HG02870 (cell line): Measurements from ENCODE around the gene HOXC6.

Experiments
- ATAC-seq: cut with Tn5 transposase; IDR thresholded peaks from one replicate; pipeline ENCODE4 v1.9.1; 2021; ENCODE audit warnings: mild to moderate bottlenecking, moderate library complexity; ENCODE audit not compliant: unreplicated experiment

HOXC6 gene

DNA sequence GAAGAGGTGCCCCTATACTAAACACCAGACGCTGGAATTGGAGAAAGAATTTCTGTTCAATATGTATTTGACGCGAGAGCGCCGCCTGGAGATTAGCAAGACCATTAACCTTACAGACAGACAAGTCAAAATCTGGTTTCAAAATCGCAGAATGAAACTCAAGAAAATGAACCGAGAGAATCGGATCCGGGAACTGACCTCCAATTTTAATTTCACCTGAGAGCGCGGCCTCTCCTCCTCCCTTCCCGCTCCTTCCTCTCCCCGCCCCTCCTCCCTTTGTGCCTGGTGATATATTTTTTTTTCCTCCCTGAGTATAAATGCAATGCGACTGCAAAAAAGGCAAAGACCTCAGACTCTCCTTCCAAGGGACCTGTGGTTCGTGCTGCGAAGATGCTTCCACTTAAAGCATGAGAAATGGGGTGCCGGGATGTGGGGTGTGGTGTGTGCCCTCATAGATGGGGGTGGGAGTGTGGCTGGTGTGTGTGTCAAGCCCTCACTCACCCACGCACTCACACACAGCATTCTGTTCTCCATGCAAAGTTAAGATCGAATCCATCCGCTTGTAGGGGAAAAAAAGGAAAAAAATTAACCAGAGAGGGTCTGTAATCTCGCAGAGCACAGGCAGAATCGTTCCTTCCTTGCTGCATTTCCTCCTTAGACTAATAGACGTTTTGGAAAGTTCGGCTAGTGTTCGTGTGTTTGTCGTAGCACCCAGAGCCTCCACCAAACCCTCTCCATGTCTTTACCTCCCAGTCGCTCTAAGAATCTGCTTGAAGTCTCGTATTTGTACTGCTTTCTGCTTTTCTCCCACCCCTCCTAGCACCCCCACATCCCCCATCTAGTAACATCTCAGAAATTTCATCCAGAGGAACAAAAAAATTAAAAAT, 38.8 kb upstream of the HOXC6 start:
- ATAC-seq, result no peak

DNA sequence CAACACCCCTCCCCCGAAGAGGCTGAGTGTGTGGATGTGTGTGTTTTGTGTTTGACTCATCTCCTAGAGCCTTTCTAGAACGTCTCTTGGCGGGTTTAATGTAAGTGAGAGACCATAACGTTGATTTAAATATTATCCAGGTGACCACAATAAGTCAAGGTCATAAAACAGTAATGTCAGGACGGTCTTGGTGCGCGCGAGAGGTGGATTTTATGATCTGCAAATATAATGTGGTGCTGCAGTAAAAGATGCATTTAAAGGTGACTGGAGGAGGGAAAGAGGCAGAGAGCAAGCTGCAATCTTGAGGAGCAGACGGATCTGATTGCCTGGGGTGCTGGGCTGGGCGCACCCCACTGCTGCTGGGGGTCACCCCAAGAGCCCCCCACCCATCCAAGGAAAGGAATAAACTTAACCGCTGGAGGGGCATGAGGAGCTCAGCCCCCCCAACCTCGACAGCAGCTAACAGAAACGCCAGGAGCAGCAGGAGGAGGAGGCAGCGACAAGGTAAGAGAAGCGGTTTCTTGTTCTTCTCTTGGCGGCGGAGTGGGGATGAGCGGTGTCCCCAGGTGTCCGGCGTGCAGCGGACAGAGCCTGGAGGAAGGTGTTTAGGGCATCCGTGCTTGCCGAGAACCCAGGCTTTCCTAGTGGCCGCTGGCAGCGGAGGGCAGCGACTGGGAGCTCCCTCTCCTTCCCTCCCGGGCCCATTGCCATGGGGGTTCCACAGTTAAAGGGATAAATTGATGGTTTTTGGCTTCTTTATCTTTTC, 37.7 kb upstream of the HOXC6 start:
- no peak for ATAC-seq

DNA sequence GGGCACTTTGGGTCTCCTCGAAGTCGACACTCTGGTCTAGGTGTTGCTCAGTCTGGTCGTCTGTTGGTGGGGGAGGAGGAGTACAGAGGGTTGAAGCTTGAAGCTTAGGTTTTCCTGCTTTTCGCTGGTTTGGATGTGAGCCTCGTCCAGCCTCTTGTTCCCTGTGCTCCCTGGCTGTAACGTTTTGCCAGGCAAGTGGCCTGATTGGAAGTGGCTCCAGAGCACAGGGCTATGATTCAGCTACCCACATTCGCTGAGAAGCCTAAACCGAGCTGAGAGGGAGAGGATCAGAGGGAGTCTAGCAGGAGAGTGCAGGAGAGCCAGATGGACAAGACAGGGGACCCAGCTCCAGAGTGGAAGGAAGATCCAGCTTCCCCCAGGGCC, 37.2 kb upstream of the HOXC6 start:
- no peak for ATAC-seq

DNA sequence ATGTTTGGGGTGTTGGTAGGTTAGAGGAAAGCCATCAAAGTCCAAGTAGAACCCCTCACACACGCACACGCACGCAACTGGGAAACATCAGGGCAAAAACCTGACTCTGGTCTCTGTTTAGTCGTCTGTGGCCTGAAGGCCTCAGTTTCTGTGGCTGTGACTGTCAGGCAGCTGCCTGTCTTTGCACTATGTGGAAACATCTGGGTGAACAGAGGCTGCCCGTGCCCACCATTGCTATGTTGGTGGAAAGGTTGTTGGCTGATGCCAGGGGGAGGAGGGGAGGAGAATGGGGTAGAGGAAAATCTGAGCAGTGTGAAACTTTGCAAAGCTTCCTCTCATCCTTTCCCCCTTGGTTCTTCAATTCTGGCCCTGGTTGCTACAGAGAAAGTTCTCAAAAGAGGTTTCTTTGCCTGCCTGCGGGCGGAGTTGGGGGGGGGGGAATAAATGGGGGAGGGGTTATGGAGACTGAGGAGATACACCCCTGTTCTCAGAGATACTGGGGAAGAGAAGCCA, 35.8 kb upstream of the HOXC6 start:
- no peak for ATAC-seq

DNA sequence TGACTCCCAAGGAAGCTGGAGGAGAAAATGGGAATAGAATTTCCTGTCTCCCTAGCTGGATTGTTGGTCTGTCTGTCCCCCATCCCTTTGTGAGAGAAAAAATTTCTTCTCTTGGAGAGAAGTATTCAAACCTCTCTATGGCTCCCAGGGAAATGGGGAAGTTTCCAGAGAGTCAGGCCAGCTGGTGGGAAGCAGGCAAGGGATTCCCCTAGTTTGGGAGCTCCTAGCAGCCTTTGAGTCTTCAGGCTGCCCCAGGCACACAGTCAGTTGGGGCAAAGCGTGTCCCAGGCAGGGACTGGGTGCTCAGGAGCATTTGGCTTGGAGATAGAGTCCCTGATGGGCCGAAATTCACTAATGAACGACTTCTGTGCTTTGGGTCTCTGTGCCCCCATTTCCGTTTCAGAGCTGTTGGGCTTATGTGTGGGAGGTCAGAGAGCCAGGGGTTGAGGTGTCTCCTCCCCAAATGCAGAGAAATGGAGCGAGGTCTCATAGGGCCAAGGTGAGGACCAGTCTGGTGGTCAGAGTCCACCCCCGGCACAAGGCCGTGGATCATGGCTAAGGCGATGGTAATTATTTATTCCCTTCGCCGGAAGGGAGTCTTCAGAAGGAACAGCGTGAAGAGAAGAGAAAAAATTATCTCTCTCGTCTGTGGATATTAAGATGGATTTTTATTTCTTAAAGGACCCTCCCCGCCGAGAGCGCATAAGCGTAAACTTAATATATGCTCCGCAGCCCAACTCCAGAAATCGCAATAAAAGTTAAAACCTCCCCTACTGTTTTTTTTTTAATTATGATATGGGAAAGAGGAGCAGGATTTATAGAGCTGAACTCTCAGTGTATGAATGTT, 34.9 kb upstream of the HOXC6 start:
- no peak for ATAC-seq

DNA sequence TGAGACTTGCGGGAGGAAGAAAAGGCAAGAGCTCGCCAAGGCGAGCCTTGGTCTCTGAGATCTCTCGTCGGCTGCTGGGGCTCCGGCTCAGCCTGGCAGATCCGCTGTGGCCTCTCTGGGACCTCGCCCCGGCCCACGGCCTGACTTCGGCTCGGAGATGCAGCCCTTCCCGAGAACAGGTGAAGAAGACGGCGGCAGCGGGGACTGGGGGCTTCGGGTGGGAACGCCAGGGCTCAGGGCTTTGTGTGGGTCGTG, 34.3 kb upstream of the HOXC6 start:
- no peak for ATAC-seq

DNA sequence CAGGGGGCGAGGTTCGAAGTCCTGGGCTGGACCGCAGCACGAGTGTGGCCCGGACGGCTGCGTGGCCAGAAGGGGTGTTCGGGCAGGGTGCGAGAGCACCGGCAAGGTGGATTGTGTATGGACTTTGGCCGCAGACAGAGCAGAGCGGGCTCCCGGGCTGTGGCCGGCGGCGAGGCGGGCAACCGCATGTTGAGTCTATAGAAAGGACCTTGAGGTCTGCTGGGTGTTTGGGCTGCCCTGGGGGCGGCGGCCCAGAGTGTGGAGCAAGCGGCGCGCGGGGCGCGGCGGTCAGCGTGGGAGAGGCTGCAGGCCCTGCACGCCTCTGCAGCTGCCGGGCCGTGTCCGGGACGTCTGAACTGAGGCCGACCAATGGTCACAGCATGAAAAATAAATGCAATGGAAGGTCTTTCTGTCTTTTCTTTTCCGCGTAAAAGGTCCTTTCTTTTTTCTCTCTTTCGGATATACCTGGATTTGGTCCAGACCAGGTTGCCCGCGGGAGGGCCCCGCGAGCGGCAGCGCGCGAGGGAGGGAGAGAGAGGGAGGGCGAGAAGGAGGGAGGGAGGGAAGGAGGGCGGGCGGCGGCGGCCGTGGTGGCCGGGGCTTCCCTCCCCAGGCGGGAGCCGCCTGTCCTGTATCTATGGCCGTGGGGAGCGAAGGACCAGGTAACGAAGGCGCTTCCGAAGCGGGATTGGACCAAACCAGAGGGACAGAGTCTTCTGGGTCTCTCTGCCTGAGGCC, 33.8 kb upstream of the HOXC6 start:
- no peak for ATAC-seq

DNA sequence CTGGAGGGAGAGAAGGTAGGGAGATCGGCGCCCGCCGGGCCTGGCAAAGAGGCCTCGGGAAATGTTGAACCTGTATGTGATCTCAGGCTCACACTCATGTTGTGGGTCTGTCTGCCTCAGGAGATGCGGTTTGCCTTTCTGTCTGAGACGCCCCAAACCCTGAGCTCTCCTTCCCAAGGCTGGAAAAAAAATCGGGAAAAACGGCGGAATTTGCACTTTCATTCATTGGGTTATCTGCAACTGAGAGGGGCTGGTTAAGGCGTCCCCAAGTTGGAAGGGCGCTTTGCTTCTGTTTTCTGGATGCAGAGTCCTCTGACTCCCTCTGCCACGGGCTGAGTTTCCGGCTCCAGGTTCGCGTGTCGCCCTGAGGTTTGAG, 33.2 kb upstream of the HOXC6 start:
- ATAC-seq, result no peak

DNA sequence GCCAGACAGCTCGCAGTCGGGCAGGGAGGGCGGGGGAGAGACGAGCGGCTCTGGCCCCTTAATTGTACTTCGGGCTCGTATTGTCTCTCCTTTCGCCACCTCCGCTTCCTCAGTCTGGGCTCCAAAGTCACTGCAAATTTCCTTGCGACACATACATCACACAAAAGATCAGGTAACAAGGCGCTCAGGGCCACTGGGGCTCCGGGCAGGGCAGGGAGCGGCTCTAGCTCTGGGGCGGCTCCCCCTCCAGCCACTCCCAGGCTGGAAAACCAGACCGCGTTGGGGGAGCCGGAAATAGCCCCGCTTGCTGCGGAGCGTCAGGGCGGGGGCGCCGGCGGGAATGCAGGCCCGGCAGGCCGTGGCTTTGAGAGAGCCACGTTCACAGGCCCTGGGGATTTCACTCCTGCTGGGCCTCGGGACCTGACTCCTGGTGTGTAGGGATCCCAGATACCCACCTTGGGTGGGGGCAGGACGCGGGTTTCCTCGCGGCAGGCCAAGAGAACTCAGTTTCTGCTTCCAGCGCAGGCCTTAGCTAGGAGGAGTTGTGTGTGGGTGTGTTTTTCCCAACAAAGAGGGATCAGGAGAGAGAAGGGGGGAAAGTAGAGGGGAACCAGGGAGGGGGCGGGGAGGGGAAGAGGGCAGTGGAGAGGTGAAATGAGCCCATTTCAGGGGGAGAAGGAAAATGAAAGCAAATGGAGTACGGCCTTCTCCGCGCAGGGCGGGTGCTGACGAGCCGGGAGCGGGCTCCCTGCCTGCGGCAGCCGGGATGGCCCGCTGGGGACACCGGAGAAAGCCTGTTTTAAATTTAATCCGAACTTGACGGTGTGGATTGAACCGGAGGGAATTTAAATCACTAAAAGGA, 32.6 kb upstream of the HOXC6 start:
- ATAC-seq, result no peak

DNA sequence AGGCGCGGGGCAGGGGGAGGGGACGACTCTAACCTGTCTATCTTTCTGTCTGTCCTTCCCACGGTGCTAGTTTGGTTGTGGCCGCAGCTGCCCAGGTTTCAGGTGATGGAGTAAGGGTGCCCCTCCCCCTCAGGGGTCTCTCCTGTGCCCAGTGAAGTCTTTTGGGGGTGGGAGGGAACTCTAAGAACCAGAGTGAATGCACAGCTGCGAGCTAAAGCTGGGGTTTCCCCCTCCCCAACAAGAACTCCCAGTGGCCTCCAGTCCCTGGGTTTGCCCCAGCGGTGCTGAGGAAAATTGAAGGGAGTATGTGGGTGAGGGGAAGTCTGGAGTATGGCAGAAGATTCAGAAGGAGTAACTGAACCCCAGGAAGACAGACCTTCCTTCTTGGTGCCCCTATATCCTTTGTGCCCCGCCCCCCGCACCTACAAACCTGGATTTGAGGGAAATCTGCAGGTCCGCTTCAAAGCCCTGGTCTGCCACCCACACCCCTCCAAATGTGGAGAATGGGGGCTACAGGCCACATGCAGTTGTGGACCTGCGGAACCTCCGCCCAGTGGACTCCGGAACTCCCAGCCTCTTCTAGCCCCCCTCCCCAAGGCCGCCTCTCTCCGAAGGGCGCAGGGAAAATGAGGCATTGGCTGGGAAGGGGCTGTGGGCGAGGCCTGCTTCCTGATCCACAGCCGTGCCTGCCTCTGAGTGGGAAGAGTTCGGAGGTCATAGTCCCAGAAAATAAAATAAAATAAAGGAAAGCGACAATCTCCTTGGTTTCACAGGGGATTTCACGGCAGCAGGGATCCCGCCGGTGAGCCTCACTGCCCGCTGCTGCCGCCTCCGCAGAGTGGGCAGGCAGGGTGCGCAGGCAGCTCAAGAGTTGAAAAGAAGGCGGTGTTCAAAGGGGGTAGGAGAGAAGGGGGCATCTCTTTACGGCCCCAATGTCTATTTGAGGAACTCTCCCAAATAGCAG, 31.7 kb upstream of the HOXC6 start:
- ATAC-seq, result no peak

DNA sequence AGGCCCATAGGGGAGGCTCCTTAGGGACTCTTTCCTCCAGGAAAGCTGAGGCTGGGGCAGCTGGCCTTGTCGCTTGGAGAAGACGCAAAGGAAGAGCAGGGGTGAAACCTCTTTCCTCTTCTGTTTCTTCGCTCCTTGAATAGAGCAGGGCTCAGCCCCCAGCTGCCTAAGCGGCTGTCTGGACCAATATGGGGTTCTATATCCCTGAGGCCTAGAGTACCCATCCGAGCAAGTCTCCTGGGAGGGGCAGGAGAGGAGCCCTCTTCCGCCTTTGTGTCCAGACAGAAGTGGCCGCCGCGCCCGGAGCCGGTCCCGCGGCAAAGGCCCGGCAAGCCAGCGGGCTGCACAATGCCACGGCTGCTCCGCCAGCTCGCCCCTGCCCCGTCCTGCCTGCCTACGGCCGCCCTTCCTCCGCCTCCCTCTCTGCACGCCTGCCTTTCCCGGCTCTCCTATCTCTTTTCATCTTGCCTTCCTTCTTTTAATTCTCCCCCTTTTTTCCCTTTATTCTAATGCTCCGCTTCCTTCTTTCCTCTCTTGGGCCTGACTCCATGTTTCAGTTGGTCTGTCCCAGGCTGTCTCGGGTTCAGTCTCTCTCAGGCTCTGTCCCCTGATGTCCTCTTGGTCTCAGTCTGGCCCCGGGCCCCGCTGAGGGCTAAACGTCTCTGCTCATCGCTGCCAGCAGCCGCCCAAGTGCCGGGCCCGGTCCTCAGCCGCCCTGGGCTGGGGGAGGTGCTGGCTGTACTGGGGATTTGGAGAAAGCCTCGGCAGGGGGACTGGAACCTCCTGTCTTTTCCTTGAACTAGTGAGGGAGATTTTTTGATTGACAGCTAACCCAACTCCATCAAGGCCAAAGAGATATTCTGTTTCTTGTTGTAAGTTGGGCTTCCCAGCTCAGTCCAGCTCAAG, 30.8 kb upstream of the HOXC6 start:
- ATAC-seq, result no peak

DNA sequence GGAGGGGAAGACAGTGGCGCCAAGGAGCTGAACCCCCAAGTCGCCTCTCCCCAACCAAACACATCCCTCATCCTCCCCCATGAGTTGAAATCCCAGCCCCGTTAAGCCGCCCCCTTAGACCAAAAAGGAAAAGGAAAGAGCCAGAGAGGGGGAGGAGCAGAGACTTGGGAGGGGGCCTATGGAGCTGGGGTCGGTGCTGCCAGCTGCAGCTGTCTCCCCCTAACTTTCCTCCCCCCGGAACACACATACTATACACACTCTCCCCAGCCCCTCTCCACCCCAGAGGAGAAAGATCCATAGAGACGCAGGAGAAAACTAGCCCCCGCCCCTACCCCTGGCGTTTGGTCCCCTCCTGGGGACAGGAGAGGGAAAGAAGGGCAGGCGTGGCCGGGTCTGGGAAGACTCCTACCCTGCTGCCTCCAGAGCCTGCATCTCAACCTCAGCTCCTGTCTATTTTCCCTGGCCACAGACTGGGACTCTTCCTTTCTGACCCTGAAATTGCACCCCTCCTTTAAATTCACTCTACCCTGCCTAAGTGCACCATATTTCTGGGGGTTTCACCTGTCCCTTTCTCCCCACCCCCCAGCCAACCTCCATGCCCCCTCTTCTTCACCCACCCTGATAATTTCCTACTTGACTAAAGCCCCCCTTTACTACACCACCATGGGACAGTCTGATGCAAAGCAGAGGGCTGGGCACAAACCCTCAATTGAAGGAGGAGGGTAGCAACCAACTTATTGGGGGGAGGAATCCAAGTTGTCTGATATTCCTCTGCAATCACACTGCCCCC, 29.9 kb upstream of the HOXC6 start:
- ATAC-seq, result no peak

DNA sequence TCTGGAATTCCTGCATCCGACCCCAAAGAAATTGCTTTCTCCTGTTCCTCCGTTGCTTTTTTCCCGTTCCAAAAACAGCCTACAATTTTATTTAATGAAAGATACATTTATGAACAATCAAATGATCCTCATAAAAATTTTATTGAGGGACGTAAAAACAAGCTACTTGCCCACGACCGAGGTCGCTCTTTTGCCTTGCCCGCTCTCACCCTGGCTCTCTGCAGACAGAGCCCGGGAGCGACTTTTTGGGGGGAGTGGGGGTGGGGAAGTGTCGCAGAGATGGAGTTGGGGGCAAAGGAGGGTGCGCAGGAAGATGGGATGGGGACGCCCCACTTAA, 29.4 kb upstream of the HOXC6 start:
- ATAC-seq, result no peak

DNA sequence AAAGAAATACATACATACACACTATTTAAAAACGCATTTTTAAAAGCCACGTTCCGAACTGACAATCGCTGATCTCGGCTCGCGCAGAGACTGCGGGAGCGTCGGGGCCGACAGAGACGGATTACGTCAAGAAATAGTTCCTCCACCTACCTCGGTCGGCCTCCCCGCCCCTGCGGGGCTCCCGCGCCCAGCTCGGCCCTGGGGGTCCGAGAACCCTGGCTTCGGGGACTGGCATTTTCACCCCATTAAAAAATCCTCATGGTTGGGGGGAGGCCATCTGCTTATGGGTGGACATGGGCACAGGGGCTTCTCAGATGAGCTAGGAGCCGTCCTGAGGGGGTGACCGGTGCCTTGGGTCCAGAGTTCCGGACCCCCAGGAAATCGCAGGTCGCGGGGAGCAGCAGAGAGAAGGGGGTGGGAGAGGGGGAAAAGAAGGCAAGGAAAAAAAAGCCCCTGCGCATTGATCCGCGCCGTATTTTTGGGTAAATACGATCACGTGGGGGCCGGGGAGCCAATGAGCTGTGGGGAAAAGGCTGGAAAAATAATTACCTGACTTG, 28.6 kb upstream of the HOXC6 start:
- no peak for ATAC-seq

DNA sequence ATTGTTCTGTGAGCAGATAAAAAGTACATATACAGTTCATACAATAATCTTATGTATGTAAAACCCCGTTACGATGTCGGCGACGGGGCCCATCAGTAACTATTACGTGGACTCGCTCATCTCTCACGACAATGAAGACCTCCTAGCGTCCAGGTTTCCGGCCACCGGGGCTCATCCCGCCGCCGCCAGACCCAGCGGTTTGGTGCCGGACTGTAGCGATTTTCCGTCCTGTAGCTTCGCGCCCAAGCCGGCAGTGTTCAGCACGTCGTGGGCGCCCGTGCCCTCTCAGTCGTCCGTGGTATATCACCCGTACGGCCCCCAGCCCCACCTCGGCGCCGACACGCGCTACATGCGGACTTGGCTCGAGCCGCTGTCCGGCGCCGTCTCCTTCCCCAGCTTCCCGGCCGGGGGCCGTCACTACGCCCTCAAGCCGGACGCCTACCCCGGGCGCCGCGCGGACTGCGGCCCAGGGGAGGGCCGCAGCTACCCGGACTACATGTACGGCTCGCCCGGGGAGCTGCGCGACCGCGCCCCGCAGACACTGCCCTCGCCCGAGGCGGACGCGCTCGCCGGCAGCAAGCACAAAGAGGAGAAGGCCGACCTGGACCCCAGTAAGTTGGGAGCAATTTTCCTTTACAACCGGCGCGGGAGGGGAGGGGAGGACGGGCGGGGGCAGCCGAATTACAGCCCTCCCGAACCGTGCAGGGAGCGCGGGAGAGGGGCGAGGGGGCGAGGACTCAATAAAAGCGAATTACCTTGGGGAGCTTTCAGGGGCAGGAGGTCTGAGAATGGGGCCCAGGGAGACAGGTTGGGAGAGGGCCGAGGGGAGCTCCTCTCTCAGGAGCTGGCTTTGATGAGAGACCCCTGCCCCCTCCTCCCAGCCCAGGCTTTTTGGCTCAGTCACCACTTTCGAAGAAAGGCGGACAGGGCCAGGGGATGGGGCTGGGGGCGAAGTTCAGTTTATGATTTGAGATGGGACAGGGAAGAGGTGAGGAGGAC, 27.8 kb upstream of the HOXC6 start, which contains the start of gene HOXC9:
TSS of gene HOXC9 (plus strand) at position 46 of the 999 bp plus-strand sequence. CDS start at position 74, 28 bp downstream.
- ATAC-seq, result no peak
